NOMO-1 (cell line): ENCODE data around the gene ANKS1B.

Source experiments
- DNase-seq, 2 experiments: peaks; one replicate each; lab custom pipeline; 2025; ENCODE audit not compliant: unreplicated experiment in 2 of 2; lab: John Stamatoyannopoulos, UW

Gene ANKS1B

GRCh38 chr12:99966429-99966828, 18.3 kb downstream of the ANKS1B start:
- DNase-seq, result no peak

GRCh38 chr12:99960311-99960710, 24.4 kb downstream of the ANKS1B start:
- no peak for DNase-seq

- no peak for DNase-seq
Measured at GRCh38 chr12:99959549-99960170, 25.1 kb downstream of the ANKS1B start.

- no peak for DNase-seq
Measured at GRCh38 chr12:99957866-99958466, 26.8 kb downstream of the ANKS1B start.

- DNase-seq, result no peak
Measured at GRCh38 chr12:99954724-99955123, 30.0 kb downstream of the ANKS1B start.

- no peak for DNase-seq
Measured at GRCh38 chr12:99948370-99948769, 36.4 kb downstream of the ANKS1B start.

- DNase-seq, result no peak
Measured at GRCh38 chr12:99946131-99946530, 38.6 kb downstream of the ANKS1B start.

GRCh38 chr12:99935608-99936007, 49.1 kb downstream of the ANKS1B start:
- no peak for DNase-seq

GRCh38 chr12:99926511-99927169, 58.1 kb downstream of the ANKS1B start:
- DNase-seq, result no peak

- no peak for DNase-seq
Measured at GRCh38 chr12:99920353-99920960, 64.3 kb downstream of the ANKS1B start.

- no peak for DNase-seq
Measured at GRCh38 chr12:99917711-99918402, 66.9 kb downstream of the ANKS1B start.

GRCh38 chr12:99916555-99916954, 68.2 kb downstream of the ANKS1B start:
- no peak for DNase-seq

- DNase-seq, result no peak
Measured at GRCh38 chr12:99915251-99916082, 69.3 kb downstream of the ANKS1B start.

- DNase-seq, result no peak
Measured at GRCh38 chr12:99914206-99914605, 70.5 kb downstream of the ANKS1B start.

- no peak for DNase-seq
Measured at GRCh38 chr12:99911967-99912366, 72.8 kb downstream of the ANKS1B start.

- no peak for DNase-seq
Measured at GRCh38 chr12:99911081-99911480, 73.7 kb downstream of the ANKS1B start.

GRCh38 chr12:99910342-99910741, 74.4 kb downstream of the ANKS1B start:
- peak in 1 of 2 experiments; percentile 2 for DNase-seq

GRCh38 chr12:99906786-99907579, 77.8 kb downstream of the ANKS1B start:
- no peak for DNase-seq

GRCh38 chr12:99901181-99901580, 83.6 kb downstream of the ANKS1B start:
- DNase-seq, result no peak

- DNase-seq, result no peak
Measured at GRCh38 chr12:99898645-99899044, 86.1 kb downstream of the ANKS1B start.
